Measurements from ENCODE around the gene SYPL1.

The SYPL1 gene

GRCh38 chr7:106067678-106068077 lies 44.4 kb downstream of the SYPL1 start:
- ChIA-PET POLR2A (ENCODE audit: low non-redundant PET) (no interaction called here), CTCF (no interaction called here)
- no peak overlapping the region for H3K27ac ChIP-seq
- no peak for DNase-seq (ENCODE audit: low spot score)
- TF ChIP-seq CTCF (conservative IDR thresholded peaks at IDR 0.05; ENCODE audit: low read depth) = no peak

GRCh38 chr7:106065575-106066500 lies 46.3 kb downstream of the SYPL1 start:
- ChIA-PET POLR2A (ENCODE audit: low non-redundant PET) (no interaction called here), CTCF (interaction anchor here (0.6 to 1.0 kb wide), 2 partner anchors 9 to 1060 kb away, joined by 4 to 8 read pairs; no protein-coding TSS in a partner anchor)
- peak overlapping the region; percentile 99 for H3K27ac ChIP-seq
- TF ChIP-seq CTCF (conservative IDR thresholded peaks at IDR 0.05; ENCODE audit: low read depth) = no peak
- DNase-seq (ENCODE audit: low spot score) = peak; percentile 42

GRCh38 chr7:106064771-106065574 lies 47.1 kb downstream of the SYPL1 start:
- DNase-seq (ENCODE audit: low spot score) = peak; percentile 97
- H3K27ac ChIP-seq = peak overlapping the region; percentile 99
- TF ChIP-seq CTCF (conservative IDR thresholded peaks at IDR 0.05; ENCODE audit: low read depth) = no peak
- ChIA-PET POLR2A (ENCODE audit: low non-redundant PET) (no interaction called here), CTCF (interaction anchor here (0.6 to 1.0 kb wide), 2 partner anchors 8 to 1061 kb away, joined by 4 to 8 read pairs; no protein-coding TSS in a partner anchor)

- TF ChIP-seq CTCF (conservative IDR thresholded peaks at IDR 0.05; ENCODE audit: low read depth) = no peak
- no peak for DNase-seq (ENCODE audit: low spot score)
- ChIA-PET CTCF (no interaction called here), POLR2A (ENCODE audit: low non-redundant PET) (no interaction called here)
- H3K27ac ChIP-seq = peak overlapping the region; percentile 99
These were observed 47.8 kb downstream of the SYPL1 start for GRCh38 chr7:106064316-106064715.

- TF ChIP-seq CTCF (conservative IDR thresholded peaks at IDR 0.05; ENCODE audit: low read depth) = no peak
- H3K27ac ChIP-seq = peak overlapping the region; percentile 99
- POLR2A ChIA-PET (ENCODE audit: low non-redundant PET) = no interaction called here
- CTCF ChIA-PET = no interaction called here
- no peak for DNase-seq (ENCODE audit: low spot score)
These were observed 48.4 kb downstream of the SYPL1 start for GRCh38 chr7:106063692-106064091.

- ChIA-PET CTCF (interaction anchor here (0.5 kb wide), 1 partner anchor 91 kb away, joined by 4 read pairs; no protein-coding TSS in a partner anchor), POLR2A (ENCODE audit: low non-redundant PET) (no interaction called here)
- DNase-seq (ENCODE audit: low spot score) = no peak
- no peak for TF ChIP-seq CTCF (conservative IDR thresholded peaks at IDR 0.05; ENCODE audit: low read depth)
- H3K27ac ChIP-seq = peak overlapping the region; percentile 95
These were observed 49.1 kb downstream of the SYPL1 start for GRCh38 chr7:106063024-106063423.

Measured in RWPE1 (cell line).